CD4-positive, CD25-positive, alpha-beta regulatory T cell (primary cell): ENCODE measurements around the gene GPR39. TPM values are rescaled to one million over a fixed set of nuclear protein-coding genes. Genes with fewer than 3 reads are reported as not detected.
"Not testable (repeated sequence)": the region's sequence is repeated elsewhere in the genome, so short reads cannot be mapped to it uniquely, and the experiment has no call there.

Source experiments
- ATAC-seq, 2 donors: fragments of 150-1000 bp; cut with Tn5 transposase; one replicate each; pipeline ENCODE4 v1.10.0; 2021; ENCODE audit warnings: low read depth in 2 of 2, moderate number of reproducible peaks in 2 of 2, moderate library complexity in 1 of 2
- DNase-seq, 3 donors: peaks; one replicate each; pipeline versions ENCODE4 v3.0.0 to v3.0.0-alpha.2; 2012 to 2022; ENCODE audit warnings: mixed read lengths in 1 of 3
- H3K27ac ChIP-seq: one replicate; pipeline ENCODE4 v1.7.0; 2013; ENCODE audit warnings: mild to moderate bottlenecking, low read length; ENCODE audit not compliant: insufficient read depth, poor library complexity, severe bottlenecking
- H3K27me3 ChIP-seq: one replicate; pipeline ENCODE4 v1.7.0; 2013; ENCODE audit warnings: low read length; ENCODE audit not compliant: control insufficient read depth, insufficient read depth
- H3K36me3 ChIP-seq: one replicate; pipeline ENCODE4 v1.7.0; 2013; ENCODE audit warnings: mild to moderate bottlenecking, low read length, moderate library complexity; ENCODE audit not compliant: control insufficient read depth, insufficient read depth
- H3K4me1 ChIP-seq: 2 replicates; pipeline ENCODE4 v1.7.0; 2013; ENCODE audit warnings: mild to moderate bottlenecking, low read length; ENCODE audit not compliant: insufficient read depth, control insufficient read depth, poor library complexity, severe bottlenecking
- H3K4me3 ChIP-seq: one replicate; pipeline ENCODE4 v1.7.0; 2013; ENCODE audit warnings: low read depth, mild to moderate bottlenecking, low read length, moderate library complexity
- H3K9me3 ChIP-seq, 2 experiments: 1 replicate in 1 of 2; 2 replicates in 1 of 2; pipeline ENCODE4 v1.7.0; 2013; ENCODE audit warnings: low read length in 2 of 2, mild to moderate bottlenecking in 1 of 2, moderate library complexity in 1 of 2; ENCODE audit not compliant: control insufficient read depth in 2 of 2
- H3K27ac Mint-ChIP-seq, 3 donors: one replicate each; pipeline ENCODE4 v1.8.0; 2020 to 2022; ENCODE audit warnings: mild to moderate bottlenecking in 3 of 3, mixed read lengths in 3 of 3, moderate library complexity in 2 of 3
- H3K27me3 Mint-ChIP-seq: one replicate; pipeline ENCODE4 v1.8.0; 2022; ENCODE audit warnings: mild to moderate bottlenecking, mixed read lengths
- H3K36me3 Mint-ChIP-seq: one replicate; pipeline ENCODE4 v1.8.0; 2020; ENCODE audit warnings: mixed read lengths
- H3K4me1 Mint-ChIP-seq, 4 donors: one replicate each; pipeline ENCODE4 v1.8.0; 2020 to 2022; ENCODE audit warnings: mixed read lengths in 4 of 4, mild to moderate bottlenecking in 1 of 4
- H3K4me3 Mint-ChIP-seq, 4 donors: one replicate each; pipeline ENCODE4 v1.8.0; 2020 to 2022; ENCODE audit warnings: mild to moderate bottlenecking in 4 of 4, mixed read lengths in 4 of 4, moderate library complexity in 3 of 4
- H3K9me3 Mint-ChIP-seq, 7 donors: one replicate each; pipeline ENCODE4 v1.8.0; 2020 to 2022; ENCODE audit warnings: mixed read lengths in 7 of 7, mild to moderate bottlenecking in 3 of 7, moderate library complexity in 2 of 7
- polyA plus RNA-seq, 4 donors: library from polyadenylated mRNA; unstranded; fragments of 300-500 nt; fragmentation: Illumina TruSeq; gene quantifications; one replicate each; pipeline ENCODE4 v1.2.3, GENCODE V29; 2021
- total RNA-seq: library from RNA; stranded (reverse); gene quantifications from one replicate; pipeline ENCODE4 v1.2.3, GENCODE V29; 2022

Gene GPR39
- total and polyA plus RNA-seq, 5 donors from 2014 or later = not detected

GRCh38 chr2:132383956-132384355, 32.6 kb upstream of the GPR39 start:
- Mint-ChIP-seq H3K36me3 (no peaks in the 10 kb centered on the region), H3K27me3 (no peaks in the 10 kb centered on the region), H3K27ac (no peak overlapping the region), H3K9me3 (peaks cover 1 to 16% (median 5%) of the 10 kb centered on the region in 7 donors), H3K4me1 (no peaks in the 10 kb centered on the region), H3K4me3 (no peak overlapping the region)
- DNase-seq = no peak
- no peaks in the 10 kb centered on the region for H3K27me3 ChIP-seq
- H3K4me1 ChIP-seq = no peaks in the 10 kb centered on the region
- no peaks in the 10 kb centered on the region for H3K36me3 ChIP-seq
- H3K27ac ChIP-seq = no peak overlapping the region
- no peak for ATAC-seq
- H3K4me3 ChIP-seq = no peak overlapping the region
- no peaks in the 10 kb centered on the region for H3K9me3 ChIP-seq

DNA sequence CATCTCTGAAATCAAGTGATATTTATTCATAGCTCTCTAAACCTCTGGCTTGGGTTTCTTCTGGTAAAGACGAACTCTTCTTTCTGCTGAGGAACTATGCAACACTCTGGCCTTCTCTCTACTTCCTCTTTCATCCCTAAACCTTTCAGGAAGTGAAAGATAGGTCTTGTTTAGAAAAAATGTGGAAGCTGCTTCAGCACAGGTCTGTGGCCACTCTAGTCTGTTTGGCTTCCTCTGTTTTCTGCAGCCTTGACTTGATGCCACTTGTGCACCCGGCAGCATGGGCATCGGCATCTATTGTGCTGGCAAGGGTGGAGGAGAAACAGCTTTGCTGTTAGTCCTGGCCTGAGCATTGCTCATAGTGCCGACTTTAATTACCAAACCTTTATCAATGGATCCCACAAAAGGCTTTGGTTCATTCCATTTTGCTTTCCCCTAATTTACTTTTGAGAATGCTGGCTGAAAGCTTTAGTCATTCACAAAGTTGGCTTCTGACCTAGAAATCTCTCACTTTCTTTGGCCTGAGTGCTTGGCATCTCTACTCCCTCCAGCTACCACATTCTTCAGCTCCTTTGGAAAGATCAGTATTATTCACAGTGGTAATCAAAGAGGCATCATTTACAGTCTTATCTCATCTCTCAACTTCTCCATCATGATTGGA, 32.0 kb upstream of the GPR39 start:
- ATAC-seq = no peak

GRCh38 chr2:132387126-132387525, 29.5 kb upstream of the GPR39 start:
- Mint-ChIP-seq H3K27me3 (no peaks in the 10 kb centered on the region), H3K36me3 (no peaks in the 10 kb centered on the region), H3K4me1 (no peaks in the 10 kb centered on the region), H3K27ac (no peak overlapping the region), H3K4me3 (no peak overlapping the region), H3K9me3 (peaks cover 0 to 10% (median 2%) of the 10 kb centered on the region in 7 donors)
- no peaks in the 10 kb centered on the region for H3K36me3 ChIP-seq
- no peaks in the 10 kb centered on the region for H3K9me3 ChIP-seq
- ATAC-seq (no peak), DNase-seq (no peak)
- H3K27ac ChIP-seq = no peak overlapping the region
- H3K27me3 ChIP-seq = no peaks in the 10 kb centered on the region
- no peak overlapping the region for H3K4me3 ChIP-seq
- H3K4me1 ChIP-seq = no peaks in the 10 kb centered on the region

More for the DNA sequence above, 32.0 kb upstream of the GPR39 start:
- no peak overlapping the region for H3K27ac ChIP-seq
- H3K9me3 Mint-ChIP-seq = peaks cover 1 to 11% (median 5%) of the 10 kb centered on the region in 7 donors
- no peak overlapping the region for H3K27ac Mint-ChIP-seq
- H3K4me1 Mint-ChIP-seq = no peaks in the 10 kb centered on the region
- H3K27me3 Mint-ChIP-seq = no peaks in the 10 kb centered on the region
- no peaks in the 10 kb centered on the region for H3K27me3 ChIP-seq
- H3K4me3 ChIP-seq = no peak overlapping the region
- no peak overlapping the region for H3K4me3 Mint-ChIP-seq
- H3K36me3 ChIP-seq = no peaks in the 10 kb centered on the region
- H3K36me3 Mint-ChIP-seq = no peaks in the 10 kb centered on the region
- DNase-seq = no peak
- no peaks in the 10 kb centered on the region for H3K4me1 ChIP-seq
- H3K9me3 ChIP-seq = no peaks in the 10 kb centered on the region

GRCh38 chr2:132390076-132390475, 26.5 kb upstream of the GPR39 start:
- Mint-ChIP-seq H3K36me3 (no peaks in the 10 kb centered on the region), H3K27ac (no peak overlapping the region), H3K4me3 (no peak overlapping the region), H3K27me3 (no peaks in the 10 kb centered on the region), H3K4me1 (no peaks in the 10 kb centered on the region), H3K9me3 (peaks cover 0 to 10% (median 0%) of the 10 kb centered on the region in 7 donors)
- Histone ChIP-seq H3K4me3 (no peak overlapping the region), H3K27ac (no peak overlapping the region), H3K9me3 (no peaks in the 10 kb centered on the region), H3K27me3 (no peaks in the 10 kb centered on the region), H3K4me1 (no peaks in the 10 kb centered on the region), H3K36me3 (no peaks in the 10 kb centered on the region)
- DNase-seq (no peak), ATAC-seq (no peak)

GRCh38 chr2:132391378-132391777, 25.2 kb upstream of the GPR39 start:
- no peaks in the 10 kb centered on the region for H3K4me1 ChIP-seq
- Mint-ChIP-seq H3K4me1 (no peaks in the 10 kb centered on the region), H3K4me3 (no peak overlapping the region), H3K27ac (no peak overlapping the region), H3K36me3 (no peaks in the 10 kb centered on the region), H3K27me3 (no peaks in the 10 kb centered on the region), H3K9me3 (peaks cover 0 to 14% (median 0%) of the 10 kb centered on the region in 7 donors)
- ATAC-seq (no peak), DNase-seq (no peak)
- no peak overlapping the region for H3K4me3 ChIP-seq
- no peaks in the 10 kb centered on the region for H3K9me3 ChIP-seq
- H3K27ac ChIP-seq = no peak overlapping the region
- no peaks in the 10 kb centered on the region for H3K36me3 ChIP-seq
- no peaks in the 10 kb centered on the region for H3K27me3 ChIP-seq

DNA sequence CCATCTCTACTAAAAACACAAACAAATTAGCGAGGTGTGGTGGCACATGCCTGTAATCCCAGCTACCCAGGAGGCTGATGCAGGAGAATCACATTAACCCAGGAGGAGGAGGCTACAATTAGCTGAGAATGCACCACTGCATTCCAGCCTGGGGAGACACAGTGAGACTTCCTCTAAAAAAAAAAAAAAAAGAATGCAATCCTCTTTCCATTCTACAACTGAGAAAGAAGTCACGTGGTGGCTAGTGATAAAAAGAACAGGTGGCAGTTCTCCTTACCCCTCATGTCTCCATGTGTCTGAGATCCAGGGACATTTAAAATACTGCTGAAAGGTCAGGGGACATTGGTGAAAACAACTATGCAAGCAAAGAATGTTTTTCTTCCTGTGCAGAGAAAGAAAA, 24.4 kb upstream of the GPR39 start:
- H3K4me3 Mint-ChIP-seq = no peak overlapping the region
- Histone ChIP-seq H3K27ac (no peak overlapping the region), H3K27me3 (no peaks in the 10 kb centered on the region), H3K9me3 (no peaks in the 10 kb centered on the region), H3K4me3 (no peak overlapping the region), H3K4me1 (no peaks in the 10 kb centered on the region), H3K36me3 (no peaks in the 10 kb centered on the region)
- H3K36me3 Mint-ChIP-seq = no peaks in the 10 kb centered on the region
- H3K4me1 Mint-ChIP-seq = no peaks in the 10 kb centered on the region
- H3K27ac Mint-ChIP-seq = no peak overlapping the region
- peaks cover 0 to 17% (median 0%) of the 10 kb centered on the region in 7 donors for H3K9me3 Mint-ChIP-seq
- ATAC-seq (no peak), DNase-seq (no peak)
- H3K27me3 Mint-ChIP-seq = no peaks in the 10 kb centered on the region

DNA sequence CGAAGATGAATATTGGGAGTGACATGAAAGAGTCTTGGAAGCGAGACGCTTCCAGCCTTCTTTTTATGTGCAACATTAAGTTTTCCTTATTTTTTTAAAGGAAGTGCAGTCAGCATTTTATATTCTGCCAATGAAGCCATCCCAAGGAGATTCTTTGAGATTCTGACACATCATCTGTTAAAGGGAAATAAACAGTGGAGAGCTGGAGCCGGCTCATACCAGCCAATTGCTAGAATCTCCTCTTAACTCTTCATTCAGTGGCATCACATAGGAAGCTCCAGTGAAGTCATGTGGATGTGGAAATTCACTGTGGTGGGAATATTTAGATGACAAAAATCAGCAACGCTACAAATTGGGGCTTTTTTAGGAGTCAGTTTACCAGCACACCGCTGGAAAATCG, 23.7 kb upstream of the GPR39 start:
- Mint-ChIP-seq H3K36me3 (no peaks in the 10 kb centered on the region), H3K27ac (no peak overlapping the region)

DNA sequence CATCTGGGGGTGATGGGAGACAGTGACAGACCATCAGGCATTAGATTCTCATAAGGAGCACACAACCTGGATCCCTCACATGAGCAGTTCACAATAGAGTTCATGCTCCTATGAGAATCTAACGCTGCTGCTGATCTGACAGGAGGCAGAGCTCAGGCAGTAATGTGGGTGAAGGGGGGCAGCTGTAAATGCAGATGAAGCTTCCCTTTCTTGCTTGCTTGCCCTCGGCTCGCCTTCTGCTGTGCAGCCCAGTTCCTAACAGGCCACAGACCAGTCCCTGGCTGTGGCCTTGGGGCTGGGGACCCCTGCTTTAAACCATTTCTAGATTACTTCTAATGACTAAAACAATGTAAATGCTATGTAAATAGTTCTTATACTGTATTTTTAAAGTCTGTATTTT, 19.6 kb upstream of the GPR39 start:
- H3K27ac ChIP-seq, H3K27ac Mint-ChIP-seq, H3K9me3 ChIP-seq, DNase-seq, H3K27me3 Mint-ChIP-seq, H3K36me3 Mint-ChIP-seq, ATAC-seq, H3K9me3 Mint-ChIP-seq, H3K4me1 ChIP-seq, H3K4me1 Mint-ChIP-seq, H3K27me3 ChIP-seq, H3K4me3 ChIP-seq, H3K4me3 Mint-ChIP-seq, H3K36me3 ChIP-seq: not testable (repeated sequence)

More for the DNA sequence above, 23.7 kb upstream of the GPR39 start:
- Histone ChIP-seq H3K27ac (no peak overlapping the region), H3K4me1 (no peaks in the 10 kb centered on the region), H3K27me3 (no peaks in the 10 kb centered on the region), H3K36me3 (no peaks in the 10 kb centered on the region), H3K4me3 (no peak overlapping the region), H3K9me3 (no peaks in the 10 kb centered on the region)
- Mint-ChIP-seq H3K4me1 (no peaks in the 10 kb centered on the region), H3K9me3 (peaks cover 0 to 14% (median 2%) of the 10 kb centered on the region in 7 donors), H3K4me3 (no peak overlapping the region), H3K27me3 (no peaks in the 10 kb centered on the region)
- ATAC-seq = no peak
- DNase-seq = no peak
